HG02763 (cell line): Measurements from ENCODE around the gene ATP11A.
A peak's percentile ranks its signal among the peaks of the same experiment; 100 is the strongest.

Experiments used
- ATAC-seq: cut with Tn5 transposase; IDR thresholded peaks from one replicate; pipeline ENCODE4 v1.9.1; 2021; ENCODE audit warnings: mild to moderate bottlenecking, moderate library complexity; ENCODE audit not compliant: unreplicated experiment

Gene ATP11A

DNA sequence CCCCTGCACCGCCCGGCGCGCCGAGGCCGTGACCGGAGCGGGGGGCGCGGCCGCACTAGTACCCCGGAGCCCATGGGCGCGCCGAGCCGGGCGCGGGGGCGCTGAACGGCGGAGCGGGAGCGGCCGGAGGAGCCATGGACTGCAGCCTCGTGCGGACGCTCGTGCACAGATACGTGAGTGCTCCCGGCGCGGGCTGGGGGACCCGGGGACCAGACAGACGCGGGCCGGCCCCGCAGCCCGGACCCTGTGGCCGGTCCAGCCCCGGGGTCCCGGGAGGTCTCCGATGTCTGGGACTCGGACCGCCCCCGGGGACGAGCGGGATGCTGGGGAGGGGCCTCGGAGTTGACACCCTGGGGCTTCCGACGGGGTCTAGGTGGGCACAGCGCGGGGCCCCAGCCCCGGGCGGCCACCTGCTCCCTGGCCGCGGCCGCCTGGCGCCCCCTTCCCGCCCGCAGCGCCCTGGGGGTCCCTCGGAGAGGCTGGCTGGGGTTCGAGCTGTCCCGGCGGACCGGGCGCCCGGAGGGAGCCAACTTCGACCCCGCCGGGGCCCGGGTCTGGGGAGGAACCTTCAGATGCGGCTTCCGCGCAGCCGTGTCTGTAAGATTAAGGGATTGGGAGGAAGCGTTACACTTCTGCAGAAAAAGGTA is 568 bp downstream of the ATP11A start:
- peak; percentile 24 for ATAC-seq

GRCh38 chr13:112692104-112692503 is 2.3 kb downstream of the ATP11A start:
- no peak for ATAC-seq

DNA sequence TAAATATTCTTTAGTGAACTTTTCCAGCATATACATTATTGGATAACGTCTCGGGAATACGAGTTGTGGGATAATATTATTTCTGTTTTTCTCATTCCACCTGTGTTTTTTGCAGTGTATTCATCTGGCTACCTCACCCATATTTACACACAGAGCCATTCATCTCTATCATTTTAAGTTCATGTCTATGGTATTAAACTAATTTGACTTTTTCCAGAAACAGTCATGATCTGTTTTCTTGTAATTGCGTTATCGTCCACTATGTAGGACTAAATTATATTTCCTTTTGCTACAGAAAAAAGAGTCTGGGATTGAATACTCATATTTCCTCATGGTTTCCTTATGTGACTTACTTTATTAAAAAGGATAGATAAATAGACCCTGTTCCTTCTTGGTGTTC is 2.7 kb downstream of the ATP11A start:
- no peak for ATAC-seq

- ATAC-seq: no peak
Measured at GRCh38 chr13:112693831-112694497, 4.1 kb downstream of the ATP11A start.

- no peak for ATAC-seq
Measured at GRCh38 chr13:112695121-112695520, 5.3 kb downstream of the ATP11A start.

- no peak for ATAC-seq
Measured at GRCh38 chr13:112696001-112696868, 6.4 kb downstream of the ATP11A start.

DNA sequence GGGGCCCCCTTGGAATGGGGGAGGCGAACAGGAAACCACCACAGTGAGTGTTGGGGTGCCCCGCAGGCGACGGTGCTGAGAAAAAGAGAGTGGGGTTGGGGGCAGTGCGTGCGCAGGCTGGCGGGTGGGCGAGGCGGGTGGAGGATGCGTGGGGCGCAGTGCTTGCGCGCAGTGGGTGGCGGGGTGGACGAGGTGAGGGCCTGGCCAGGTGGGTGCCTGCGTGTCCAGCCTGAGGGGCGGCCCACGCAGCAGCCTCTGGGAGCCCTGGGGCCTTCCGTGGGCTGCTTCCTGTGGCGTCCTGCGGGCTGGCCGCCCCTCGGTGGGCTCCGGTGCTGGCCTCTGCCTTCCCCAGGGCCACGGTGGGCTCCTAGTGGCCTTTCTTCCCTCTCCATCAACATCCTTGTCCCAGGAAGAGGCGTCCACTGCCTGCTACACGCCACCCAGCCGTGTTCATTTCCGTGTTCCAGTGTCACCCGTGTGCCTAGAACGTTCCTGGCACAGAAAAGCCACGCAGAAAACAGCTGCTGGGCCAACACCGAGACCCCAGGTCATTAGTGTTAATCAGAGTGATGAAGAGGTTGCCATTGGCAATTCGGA is 7.1 kb downstream of the ATP11A start:
- no peak for ATAC-seq

DNA sequence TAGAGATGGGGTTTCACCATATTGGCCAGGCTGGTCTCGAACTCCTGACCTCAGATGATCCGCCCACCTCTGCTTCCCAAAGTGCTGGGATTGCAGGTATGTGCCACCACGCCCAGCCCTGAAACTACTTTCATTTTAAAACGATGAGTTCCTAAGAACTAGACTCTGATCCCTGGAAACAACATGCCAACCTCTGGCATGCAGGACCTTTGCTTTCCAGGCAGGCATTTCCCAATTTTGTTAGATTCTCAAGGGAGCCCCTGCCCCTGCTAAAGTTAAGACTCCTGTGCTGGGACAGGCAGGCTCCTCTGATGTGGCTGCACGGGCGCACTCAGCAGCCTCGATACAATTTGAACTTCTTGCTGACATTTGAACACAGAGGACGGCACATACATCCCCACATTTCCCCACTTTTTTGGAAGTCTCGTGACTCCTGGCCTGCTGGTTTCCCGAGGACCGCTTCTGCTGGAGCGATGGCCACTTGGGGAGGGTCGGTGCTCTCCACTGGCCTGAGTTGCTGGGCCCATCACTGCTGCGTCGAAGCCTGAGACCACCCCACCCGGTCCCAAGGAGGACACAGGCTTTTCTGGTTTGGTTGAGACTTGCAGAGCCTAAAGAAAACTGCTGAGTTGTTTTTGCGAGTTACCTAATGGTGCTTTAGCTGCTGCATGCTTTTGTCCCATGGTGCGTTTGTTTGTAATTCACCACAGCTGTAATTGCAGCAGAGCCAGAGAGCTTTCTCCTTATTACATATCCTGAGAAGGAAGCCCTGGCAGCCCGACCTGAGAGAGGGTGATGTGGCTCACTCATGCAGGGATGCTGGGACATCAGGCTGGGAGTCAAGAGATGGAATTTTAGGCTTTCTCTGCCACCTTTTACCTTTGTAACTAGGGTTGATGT is 8.2 kb downstream of the ATP11A start:
- no peak for ATAC-seq

- no peak for ATAC-seq
Measured at GRCh38 chr13:112699322-112699918, 9.6 kb downstream of the ATP11A start.

GRCh38 chr13:112700291-112701060 is 10.6 kb downstream of the ATP11A start:
- no peak for ATAC-seq

- no peak for ATAC-seq
Measured at GRCh38 chr13:112702341-112702985, 12.6 kb downstream of the ATP11A start.

- ATAC-seq: no peak
Measured at GRCh38 chr13:112702986-112703379, 13.1 kb downstream of the ATP11A start.

- ATAC-seq: no peak
Measured at GRCh38 chr13:112703449-112704284, 13.8 kb downstream of the ATP11A start.

GRCh38 chr13:112704308-112705145 is 14.7 kb downstream of the ATP11A start:
- no peak for ATAC-seq

DNA sequence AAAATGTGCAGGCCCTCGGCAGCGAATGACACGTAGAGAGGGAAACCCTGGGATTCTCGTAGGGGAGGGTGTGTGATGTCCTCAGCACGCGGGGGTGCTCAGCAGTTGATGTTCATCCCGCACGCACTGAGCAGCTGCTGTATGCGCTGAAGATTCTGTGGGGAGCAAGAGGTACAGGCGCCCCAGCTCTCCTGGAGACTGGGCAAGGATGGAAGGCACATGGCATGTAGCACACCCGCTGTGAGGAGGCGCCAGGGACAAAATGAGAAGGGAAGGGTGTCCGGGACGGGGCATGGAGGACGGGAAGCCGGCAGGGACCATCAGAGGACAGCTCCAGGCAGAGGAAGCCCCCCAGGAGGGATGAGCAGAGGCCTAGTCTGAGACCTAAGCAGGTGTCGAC is 15.4 kb downstream of the ATP11A start:
- no peak for ATAC-seq

GRCh38 chr13:112706171-112706570 is 16.3 kb downstream of the ATP11A start:
- no peak for ATAC-seq
